Transverse colon (tissue), 3 donors: ENCODE data around the gene GNA14.

Experiments
- CTCF ChIP-seq, 5 experiments: fragments of 200-600 bp in 3 of 5; fragments of 450-650 bp in 2 of 5; sonication (generic) in 3 of 5; IDR thresholded peaks; 1 replicate in 2 of 5; 2 replicates in 3 of 5; pipeline ENCODE4 v1.5.1; 2016 to 2017; ENCODE audit warnings: antibody characterized with exemption in 5 of 5, inconsistent platforms in 3 of 5, mild to moderate bottlenecking in 2 of 5, moderate library complexity in 1 of 5
- POLR2A ChIP-seq: fragments of 450-650 bp; IDR thresholded peaks from one replicate; pipeline ENCODE4 v1.6.1; 2016; ENCODE audit warnings: antibody characterized with exemption, mild to moderate bottlenecking, moderate library complexity

GRCh38 chr9:77598524-77598923 lies 49.6 kb downstream of the GNA14 start:
- no peak for TF ChIP-seq CTCF (IDR thresholded peaks at IDR 0.05)
- TF ChIP-seq POLR2A: no peak
